Endothelial cell of umbilical vein (primary cell): ENCODE results near the gene MAGI1.

Source experiments
- CTCF ChIP-seq, 2 donors: IDR thresholded peaks; 1 replicate in 1 of 2; 2 replicates in 1 of 2; pipeline ENCODE4 v1.5.1; 2011; ENCODE audit warnings: low read length in 2 of 2, mild to moderate bottlenecking in 2 of 2, moderate library complexity in 2 of 2, control low read depth in 1 of 2, inconsistent platforms in 1 of 2, low read depth in 1 of 2; ENCODE audit not compliant: insufficient read depth in 1 of 2; ENCODE audit errors: extremely low read depth in 1 of 2
- EZH2 ChIP-seq: IDR thresholded peaks from 2 replicates; pipeline ENCODE4 v1.6.1; 2012; ENCODE audit warnings: borderline replicate concordance, low read depth, mild to moderate bottlenecking, moderate library complexity, low read length, inconsistent platforms; ENCODE audit not compliant: severe bottlenecking
- FOS ChIP-seq: IDR thresholded peaks from 2 replicates; pipeline ENCODE4 v1.6.1; 2011; ENCODE audit warnings: mild to moderate bottlenecking, low read length, moderate library complexity, borderline replicate concordance; ENCODE audit not compliant: insufficient read depth
- JUN ChIP-seq: IDR thresholded peaks from 2 replicates; pipeline ENCODE4 v1.6.1; 2011; ENCODE audit warnings: borderline replicate concordance, low read depth; ENCODE audit not compliant: insufficient read length, insufficient read depth
- MAX ChIP-seq: IDR thresholded peaks from 2 replicates; pipeline ENCODE4 v1.6.1; 2011; ENCODE audit not compliant: insufficient read depth, insufficient read length
- MYC ChIP-seq: IDR thresholded peaks from one replicate; pipeline ENCODE4 v1.6.1; 2011; ENCODE audit warnings: mild to moderate bottlenecking, low read depth, low read length
- POLR2A ChIP-seq: IDR thresholded peaks from 2 replicates; pipeline ENCODE4 v1.6.1; 2012; ENCODE audit warnings: low read depth, mild to moderate bottlenecking, control low read depth, low read length
- POLR2AphosphoS5 ChIP-seq: IDR thresholded peaks from 2 replicates; pipeline ENCODE4 v1.6.1; 2012; ENCODE audit warnings: low read depth, mild to moderate bottlenecking, control low read depth, low read length, moderate library complexity; ENCODE audit not compliant: insufficient read depth

- TF ChIP-seq CTCF (IDR thresholded peaks at IDR 0.05; ENCODE audit: extremely low read depth in 1 of 2, insufficient read depth in 1 of 2, low read depth in 1 of 2, low read length in 2 of 2) (no peak), POLR2A (no peak), MAX (no peak), MYC (no peak), EZH2 (no peak), POLR2AphosphoS5 (no peak), JUN (no peak), FOS (no peak)
Measured at GRCh38 chr3:65854606-65855304, 184.0 kb downstream of the MAGI1 start.
